IPS-NIHi7 (cell line): ENCODE measurements around the gene ENO1.
"Not testable (repeated sequence)": the region's sequence is repeated elsewhere in the genome, so short reads cannot be mapped to it uniquely, and the experiment has no call there.

Experiments
- DNase-seq: peaks from one replicate; pipeline ENCODE4 v3.0.0; 2012; ENCODE audit warnings: mixed read lengths; ENCODE audit errors: extremely low spot score

ENO1 gene

GRCh38 chr1:8896775-8897174, 18.3 kb upstream of the ENO1 start:
- not testable (repeated sequence) for DNase-seq

- no peak for DNase-seq
Measured at GRCh38 chr1:8892026-8892425, 13.5 kb upstream of the ENO1 start.

DNA sequence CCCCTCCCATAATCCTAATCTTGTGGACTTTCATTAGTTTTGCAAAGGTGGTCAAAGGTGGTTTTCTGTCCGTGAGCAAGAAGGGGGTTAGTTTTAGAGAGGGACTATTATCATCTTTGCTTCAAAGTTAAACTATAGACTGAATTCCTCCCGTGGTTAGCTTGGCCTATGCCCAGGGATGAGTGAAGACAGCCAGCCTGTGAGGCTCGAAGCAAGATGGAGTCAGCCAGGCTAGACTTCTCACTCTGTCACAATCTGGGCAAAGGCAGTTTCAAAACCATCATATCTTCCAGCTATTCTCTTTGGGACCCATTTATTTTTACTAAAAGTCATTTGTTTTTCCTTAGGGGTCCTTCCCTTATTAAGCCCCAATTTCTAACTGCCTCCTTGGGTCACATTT, 12.9 kb upstream of the ENO1 start:
- DNase-seq = no peak

GRCh38 chr1:8889925-8890785, 11.7 kb upstream of the ENO1 start:
- no peak for DNase-seq

DNA sequence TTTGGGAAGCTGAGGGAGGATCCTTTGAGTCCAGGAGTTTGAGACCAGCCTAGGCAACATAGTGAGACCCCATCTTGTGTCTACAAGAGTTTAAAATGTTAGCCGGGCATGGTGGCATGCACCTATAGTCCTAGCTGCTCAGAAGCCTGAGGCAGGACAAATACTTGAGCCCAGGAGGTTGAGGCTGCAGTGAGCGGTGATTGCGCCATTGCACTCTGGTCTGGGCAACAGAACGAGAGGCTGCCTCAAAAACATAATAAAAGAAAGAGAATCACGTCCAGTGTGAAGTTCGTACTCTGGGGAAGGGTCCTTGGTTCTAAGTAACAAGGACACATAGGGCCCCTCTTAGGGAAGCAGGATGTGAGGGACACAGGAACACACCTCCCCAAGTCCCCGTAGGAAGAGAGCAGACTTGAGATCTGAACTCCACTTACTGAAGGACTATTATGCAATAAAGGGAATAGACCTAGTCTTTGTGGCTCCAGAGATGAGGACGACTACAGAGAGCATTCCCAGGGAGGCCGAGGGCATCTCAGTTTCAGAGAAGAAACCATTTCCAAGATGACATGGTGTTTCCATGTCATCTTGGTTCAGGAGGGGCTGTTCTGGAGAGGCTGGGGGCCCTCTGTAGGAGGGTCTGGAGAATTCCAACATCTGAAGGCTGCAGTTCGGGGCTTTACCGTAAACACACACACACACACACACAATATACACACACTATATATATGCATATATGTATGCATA, 10.8 kb upstream of the ENO1 start:
- DNase-seq = no peak

GRCh38 chr1:8886589-8886988, 8.1 kb upstream of the ENO1 start:
- DNase-seq = no peak

- not testable (repeated sequence) for DNase-seq
Measured at GRCh38 chr1:8886031-8886524, 7.6 kb upstream of the ENO1 start.

DNA sequence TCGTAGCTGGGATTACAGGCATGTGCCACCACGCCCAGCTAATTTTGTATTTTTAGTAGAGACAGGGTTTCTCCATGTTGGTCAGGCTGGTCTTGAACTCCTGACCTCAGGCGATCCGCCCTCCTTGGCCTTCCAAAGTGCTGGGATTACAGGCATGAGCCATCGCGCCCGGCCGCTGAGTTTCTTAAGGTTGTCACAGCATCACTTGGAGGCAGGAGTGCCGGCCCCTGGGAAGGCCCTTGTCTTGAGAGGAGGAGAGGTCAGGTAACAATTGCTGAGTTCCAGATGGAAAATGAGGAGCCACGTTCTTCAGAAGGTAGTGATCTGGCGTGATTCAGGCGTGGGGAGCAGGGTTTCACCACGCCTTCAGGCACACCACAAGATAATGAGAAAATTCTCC, 5.6 kb upstream of the ENO1 start:
- DNase-seq = not testable (repeated sequence)

- DNase-seq = no peak
Measured at GRCh38 chr1:8883491-8883890, 5.0 kb upstream of the ENO1 start.

GRCh38 chr1:8879922-8880676, 1.6 kb upstream of the ENO1 start:
- peak; percentile 58 for DNase-seq

- DNase-seq = no peak
Measured at GRCh38 chr1:8879464-8879921, 1.0 kb upstream of the ENO1 start.

- DNase-seq = peak; percentile 91
Measured at GRCh38 chr1:8878698-8879463, 395 bp upstream of the ENO1 start.

- no peak for DNase-seq
Measured at GRCh38 chr1:8876087-8876486, 2.4 kb downstream of the ENO1 start.

DNA sequence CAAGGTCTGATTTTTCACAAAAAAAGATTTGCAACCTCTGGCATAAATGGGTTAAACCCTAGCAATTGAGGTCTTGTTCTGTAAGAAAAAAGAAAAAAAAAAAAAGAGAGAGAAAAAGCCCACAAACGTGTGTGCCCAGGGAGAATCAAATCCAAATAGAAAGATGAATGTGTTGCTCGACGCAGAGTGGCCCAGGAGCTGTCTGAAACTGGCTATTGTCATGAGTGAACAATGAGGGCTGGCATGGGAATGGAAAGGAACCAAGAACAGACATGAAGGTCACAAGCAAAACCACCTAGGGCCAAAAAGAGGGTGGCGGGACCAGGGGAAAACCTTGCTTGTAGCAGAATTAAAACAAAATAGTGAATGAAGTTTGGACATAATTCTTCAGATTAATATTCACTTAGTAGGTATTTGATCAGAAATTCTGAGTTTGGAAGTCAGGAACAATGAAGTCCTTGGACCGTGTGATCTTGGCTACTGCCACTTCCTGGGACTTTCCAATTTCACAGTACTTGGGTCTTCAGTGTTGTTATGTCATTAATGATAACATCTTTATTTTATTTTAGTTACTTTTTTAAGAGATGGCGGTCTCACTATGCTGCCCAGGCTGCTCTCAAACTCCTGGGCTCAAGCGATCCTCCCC, 3.1 kb downstream of the ENO1 start:
- DNase-seq = no peak

GRCh38 chr1:8874230-8875201, 4.0 kb downstream of the ENO1 start:
- no peak for DNase-seq

- DNase-seq = peak; percentile 74
Measured at GRCh38 chr1:8873506-8874229, 4.8 kb downstream of the ENO1 start.

GRCh38 chr1:8873001-8873400, 5.5 kb downstream of the ENO1 start:
- no peak for DNase-seq

DNA sequence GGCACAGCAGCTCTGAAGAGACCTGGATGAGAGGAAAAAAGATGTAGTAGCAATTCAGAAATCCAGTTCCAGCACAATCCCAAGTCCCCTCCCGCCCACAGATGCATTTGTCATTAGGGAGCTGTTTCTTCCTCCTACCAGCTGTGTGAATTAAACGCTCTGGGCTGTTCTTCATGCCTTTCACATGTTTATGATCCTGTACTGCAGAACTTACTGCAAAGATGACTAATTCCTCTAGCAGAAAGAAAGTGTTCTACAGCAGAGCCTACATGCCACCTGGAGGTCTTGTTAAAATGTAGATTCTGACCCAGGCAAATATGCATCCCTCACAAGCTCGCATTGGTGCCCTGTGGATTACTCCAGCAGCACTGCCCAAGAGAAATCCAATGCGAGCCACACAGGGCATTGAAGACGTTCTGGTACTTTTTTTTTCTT, 6.5 kb downstream of the ENO1 start:
- DNase-seq = no peak

DNA sequence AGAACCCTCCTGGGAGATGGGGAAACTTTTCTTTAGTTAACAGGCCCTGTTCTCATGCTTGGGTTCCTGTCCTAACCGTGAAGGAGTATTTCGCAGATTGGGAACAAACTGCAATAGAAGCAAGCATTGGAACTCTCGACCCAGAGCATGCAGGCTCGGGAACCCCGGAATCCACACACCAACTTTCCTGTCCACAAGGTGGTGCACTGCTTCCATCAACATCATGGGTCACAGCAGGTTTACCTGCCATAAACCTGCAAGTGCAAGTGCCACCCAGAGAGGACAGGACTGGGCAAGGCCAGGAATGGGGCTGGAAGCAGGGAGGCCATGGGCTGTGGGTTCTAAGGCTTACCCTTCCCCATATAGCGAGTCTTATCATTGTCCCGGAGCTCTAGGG, 6.9 kb downstream of the ENO1 start:
- no peak for DNase-seq
